Chondrocyte (in vitro differentiated cells): ENCODE measurements around the gene ADSS1. TPM values are rescaled to one million over a fixed set of nuclear protein-coding genes. Genes with fewer than 3 reads are reported as not detected.

Source experiments
- DNase-seq: peaks from one replicate; pipeline ENCODE4 v3.0.0; 2021; ENCODE audit warnings: mixed read lengths, low spot score
- H3K27ac Mint-ChIP-seq: one replicate; pipeline ENCODE4 v1.8.0; 2021; ENCODE audit warnings: mild to moderate bottlenecking, moderate library complexity, mixed read lengths; ENCODE audit not compliant: unreplicated experiment
- H3K27me3 Mint-ChIP-seq: 2 replicates; pipeline ENCODE4 v1.8.0; 2021; ENCODE audit warnings: low read depth, mixed read lengths
- H3K36me3 Mint-ChIP-seq: 2 replicates; pipeline ENCODE4 v1.8.0; 2021; ENCODE audit warnings: low read depth, mixed read lengths
- H3K4me1 Mint-ChIP-seq: 2 replicates; pipeline ENCODE4 v1.8.0; 2021; ENCODE audit warnings: low read depth, mild to moderate bottlenecking, mixed read lengths
- H3K4me3 Mint-ChIP-seq: one replicate; pipeline ENCODE4 v1.8.0; 2021; ENCODE audit warnings: mild to moderate bottlenecking, moderate library complexity, mixed read lengths; ENCODE audit not compliant: unreplicated experiment
- H3K9me3 Mint-ChIP-seq: 2 replicates; pipeline ENCODE4 v1.8.0; 2021; ENCODE audit warnings: low read depth, mixed read lengths
- CTCF ChIP-seq: fragments of 200-600 bp; sonication (generic); IDR thresholded peaks from 2 replicates; pipeline ENCODE4 v1.5.0; 2021; ENCODE audit warnings: antibody characterized with exemption, mild to moderate bottlenecking, moderate library complexity
- total RNA-seq: library from RNA; stranded (reverse); gene quantifications from 3 replicates; pipeline ENCODE4 v1.2.1, GENCODE V29; 2021

The ADSS1 gene
- total RNA-seq, 1 donor from 2014 or later: 7.1 TPM

GRCh38 chr14:104754213-104754851 is 30.3 kb downstream of the ADSS1 start:
- TF ChIP-seq CTCF: no peak
- H3K36me3 Mint-ChIP-seq: peaks cover 9% of the 10 kb centered on the region
- H3K27ac Mint-ChIP-seq: peak overlapping the region; percentile 59

GRCh38 chr14:104755621-104756020 is 31.6 kb downstream of the ADSS1 start:
- Mint-ChIP-seq H3K4me3 (no peak overlapping the region), H3K27me3 (no peaks in the 10 kb centered on the region), H3K27ac (no peak overlapping the region), H3K9me3 (no peaks in the 10 kb centered on the region), H3K36me3 (peaks cover 13% of the 10 kb centered on the region), H3K4me1 (peaks cover 24% of the 10 kb centered on the region)
- DNase-seq: no peak
- no peak for TF ChIP-seq CTCF

More at GRCh38 chr14:104754213-104754851, 30.3 kb downstream of the ADSS1 start:
- Mint-ChIP-seq H3K4me3 (peak overlapping the region; percentile 86), H3K27me3 (no peaks in the 10 kb centered on the region), H3K4me1 (peaks cover 37% of the 10 kb centered on the region), H3K9me3 (no peaks in the 10 kb centered on the region)
- DNase-seq: no peak

- no peak overlapping the region for H3K27ac Mint-ChIP-seq
- no peaks in the 10 kb centered on the region for H3K27me3 Mint-ChIP-seq
- no peaks in the 10 kb centered on the region for H3K9me3 Mint-ChIP-seq
- peaks cover 18% of the 10 kb centered on the region for H3K36me3 Mint-ChIP-seq
- no peak for DNase-seq
- TF ChIP-seq CTCF: no peak
- H3K4me3 Mint-ChIP-seq: no peak overlapping the region
- peaks cover 19% of the 10 kb centered on the region for H3K4me1 Mint-ChIP-seq
These were observed 32.6 kb downstream of the ADSS1 start for GRCh38 chr14:104756477-104757237.

GRCh38 chr14:104757238-104757585 is 33.2 kb downstream of the ADSS1 start:
- TF ChIP-seq CTCF: no peak
- Mint-ChIP-seq H3K36me3 (peaks cover 21% of the 10 kb centered on the region), H3K27ac (no peak overlapping the region), H3K9me3 (no peaks in the 10 kb centered on the region), H3K4me1 (peaks cover 19% of the 10 kb centered on the region), H3K4me3 (no peak overlapping the region), H3K27me3 (no peaks in the 10 kb centered on the region)
- no peak for DNase-seq

GRCh38 chr14:104757681-104758392 is 33.8 kb downstream of the ADSS1 start:
- Mint-ChIP-seq H3K27me3 (no peaks in the 10 kb centered on the region), H3K27ac (no peak overlapping the region), H3K4me3 (no peak overlapping the region), H3K9me3 (no peaks in the 10 kb centered on the region), H3K4me1 (peaks cover 19% of the 10 kb centered on the region), H3K36me3 (peaks cover 24% of the 10 kb centered on the region)
- no peak for DNase-seq
- TF ChIP-seq CTCF: no peak
